ENCODE results near the gene ARHGEF1. TPM values are rescaled to one million over a fixed set of nuclear protein-coding genes. Genes with fewer than 3 reads are reported as not detected.
A peak's percentile ranks its signal among the peaks of the same experiment; 100 is the strongest.
"Not testable (repeated sequence)": the region's sequence is repeated elsewhere in the genome, so short reads cannot be mapped to it uniquely, and the experiment has no call there.

The ARHGEF1 gene
- polyA plus RNA-seq, 3 donors, result 39.4 to 131 (median 89.0) TPM

DNA sequence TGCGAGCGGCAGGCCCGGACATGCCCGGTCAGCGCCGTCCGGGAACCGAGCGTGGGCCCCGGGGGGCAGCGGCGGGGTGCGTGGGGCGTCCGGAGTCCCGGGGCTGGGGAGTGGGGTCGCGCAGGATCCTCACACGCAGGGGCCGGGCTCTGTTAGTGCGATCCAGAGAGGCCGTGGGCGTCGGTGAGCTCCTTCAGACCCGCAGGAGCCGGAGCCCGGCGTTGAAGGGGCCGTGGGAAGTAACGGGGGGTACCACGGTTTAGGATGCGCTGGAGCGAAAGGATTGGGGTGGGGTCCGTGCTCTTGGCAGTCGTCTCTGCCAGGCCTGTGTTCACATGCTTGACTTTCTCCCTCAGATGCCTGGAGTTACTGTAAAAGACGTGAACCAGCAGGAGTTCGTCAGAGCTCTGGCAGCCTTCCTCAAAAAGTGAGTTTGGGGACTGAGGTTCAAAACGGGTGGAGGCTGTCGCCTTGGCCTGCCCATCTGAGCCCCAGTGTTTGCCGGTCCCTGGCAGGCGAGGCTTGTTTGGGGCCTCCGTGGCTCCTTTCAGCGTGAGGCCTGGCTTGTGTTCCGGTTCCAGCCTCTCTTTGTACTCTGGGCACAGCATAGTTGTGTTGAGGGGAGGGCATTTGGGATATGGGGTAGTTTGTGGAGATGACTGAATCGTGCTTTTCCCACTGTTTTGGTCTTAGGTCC, 22.4 kb upstream of the ARHGEF1 start:
- WGBS, 3 donors, result 0 to 1% (median 0%) methylated on average over 42 to 45 of the region's 45 CpGs

GRCh38 chr19:41861116-41861768, 21.7 kb upstream of the ARHGEF1 start:
- 25 to 30% (median 30%) methylated on average over 9 of the region's 9 CpGs for WGBS, 3 donors
- H3K27ac ChIP-seq (ENCODE audit: low read depth, low read length), result no peak overlapping the region

More for the DNA sequence above, 22.4 kb upstream of the ARHGEF1 start:
- H3K27ac ChIP-seq (ENCODE audit: low read depth, low read length), result peak overlapping the region; percentile 71

DNA sequence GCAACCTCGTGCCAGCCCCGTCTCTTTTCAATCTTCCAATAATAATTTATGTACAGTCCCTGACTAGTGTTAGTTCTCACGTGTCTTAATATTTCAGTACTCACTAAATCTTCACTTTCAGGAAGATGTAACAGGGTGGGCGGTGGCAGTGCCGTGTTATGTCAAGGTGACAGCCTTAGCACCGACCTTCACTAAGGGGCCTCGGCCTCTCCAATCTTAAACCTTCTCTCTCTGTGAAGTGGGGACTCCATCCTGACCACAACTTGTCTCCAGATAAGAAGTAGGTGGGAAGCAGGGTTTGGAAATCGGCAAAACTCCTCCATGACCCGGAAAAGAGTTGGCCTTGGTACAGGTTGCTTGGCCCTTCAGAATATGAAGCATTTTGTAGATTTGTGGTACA, 21.1 kb upstream of the ARHGEF1 start:
- no peak overlapping the region for H3K27ac ChIP-seq (ENCODE audit: low read depth, low read length)
- 68 to 77% (median 70%) methylated on average over 9 of the region's 9 CpGs for WGBS, 3 donors

GRCh38 chr19:41862445-41862986, 20.5 kb upstream of the ARHGEF1 start:
- no peak overlapping the region for H3K27ac ChIP-seq (ENCODE audit: low read depth, low read length)
- 71 to 75% (median 72%) methylated on average over 2 of the region's 2 CpGs for WGBS, 3 donors

- no peak overlapping the region for H3K27ac ChIP-seq (ENCODE audit: low read depth, low read length)
- 73 to 88% (median 82%) methylated on average over 11 of the region's 11 CpGs for WGBS, 3 donors
Observed at GRCh38 chr19:41863209-41863931, 19.6 kb upstream of the ARHGEF1 start.

GRCh38 chr19:41864374-41864773, 18.6 kb upstream of the ARHGEF1 start:
- 82 to 89% (median 88%) methylated on average over 5 of the region's 5 CpGs for WGBS, 3 donors
- no peak overlapping the region for H3K27ac ChIP-seq (ENCODE audit: low read depth, low read length)

DNA sequence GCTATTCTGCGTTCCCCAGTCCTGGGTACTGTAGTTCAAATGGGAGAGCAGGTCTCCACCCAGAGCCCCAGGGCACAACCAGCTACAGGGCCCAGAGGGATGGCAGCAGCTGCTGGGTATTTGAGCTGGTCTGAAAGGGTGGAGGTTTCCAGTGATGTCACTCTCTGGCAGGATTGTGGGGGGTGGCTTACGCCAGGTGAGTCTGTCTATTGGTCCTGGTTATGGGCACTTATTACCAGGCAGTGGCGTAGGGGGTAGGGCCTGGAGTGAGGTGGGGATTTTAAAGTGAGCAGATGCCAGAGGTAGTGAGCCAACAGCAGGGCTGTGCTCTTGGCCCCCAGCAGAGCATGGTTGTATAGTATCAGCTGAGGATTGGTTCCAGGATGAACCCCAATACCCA, 16.7 kb upstream of the ARHGEF1 start:
- WGBS, 3 donors, result 93 to 95% (median 93%) methylated on average over 3 of the region's 3 CpGs
- no peak overlapping the region for H3K27ac ChIP-seq (ENCODE audit: low read depth, low read length)

DNA sequence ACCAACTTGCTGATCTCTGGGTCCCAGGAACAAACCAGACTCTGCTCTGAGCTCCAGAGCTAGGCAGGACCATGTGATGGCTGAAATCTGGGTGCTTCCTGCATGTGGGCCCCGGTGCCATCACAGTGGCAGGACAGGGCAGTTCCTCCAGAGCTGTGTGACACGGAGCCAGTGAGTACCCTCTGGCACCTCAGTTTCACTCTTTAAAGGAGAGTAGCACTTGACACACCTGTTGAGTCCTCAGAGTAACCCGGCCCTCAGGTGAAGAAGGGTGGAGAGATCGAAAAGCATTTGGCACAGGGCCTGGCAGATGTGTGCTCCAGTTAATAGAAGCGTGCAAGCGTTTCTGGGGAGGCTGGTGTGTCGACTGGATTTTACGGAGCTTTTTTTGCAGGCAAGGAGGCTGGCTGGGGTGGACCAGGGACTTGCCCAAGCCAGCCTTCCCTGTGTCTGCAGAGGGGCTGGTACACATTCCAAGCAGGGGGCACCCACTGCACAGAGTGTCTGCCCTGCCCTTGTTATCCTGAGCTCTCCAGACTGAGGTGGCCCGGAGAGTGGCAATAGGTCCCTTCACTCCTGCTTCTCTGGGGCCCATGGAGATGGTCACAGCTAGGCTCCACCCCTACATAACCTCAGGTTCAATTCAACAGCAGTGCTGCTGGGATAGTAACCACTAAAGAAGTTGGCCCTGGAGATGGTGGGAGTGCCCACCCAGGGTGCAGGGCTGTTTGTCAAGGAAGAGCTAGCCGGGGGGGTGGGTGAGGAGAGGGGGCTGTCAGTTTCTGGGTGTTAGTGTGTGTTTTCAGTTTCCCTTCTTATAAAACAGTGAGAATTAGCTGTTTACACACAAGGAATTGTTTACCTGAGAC, 14.6 kb upstream of the ARHGEF1 start:
- no peak overlapping the region for H3K27ac ChIP-seq (ENCODE audit: low read depth, low read length)
- 50 to 85% (median 80%) methylated on average over 10 of the region's 10 CpGs for WGBS, 3 donors

DNA sequence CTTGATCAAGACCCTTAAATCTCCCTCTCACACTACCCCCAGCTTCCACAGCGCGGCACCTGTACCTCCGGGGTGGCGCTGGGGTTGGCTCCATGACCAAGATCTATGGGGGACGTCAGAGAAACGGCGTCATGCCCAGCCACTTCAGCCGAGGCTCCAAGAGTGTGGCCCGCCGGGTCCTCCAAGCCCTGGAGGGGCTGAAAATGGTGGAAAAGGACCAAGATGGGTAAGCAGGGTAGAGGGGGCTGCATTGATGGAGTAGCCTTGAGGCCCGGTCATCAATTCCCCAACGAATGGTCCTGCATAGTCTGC, 14.0 kb upstream of the ARHGEF1 start:
- WGBS, 3 donors, result 80 to 87% (median 86%) methylated on average over 12 of the region's 12 CpGs
- no peak overlapping the region for H3K27ac ChIP-seq (ENCODE audit: low read depth, low read length)

GRCh38 chr19:41869374-41869955, 13.5 kb upstream of the ARHGEF1 start:
- 75 to 85% (median 83%) methylated on average over 13 of the region's 13 CpGs for WGBS, 3 donors
- H3K27ac ChIP-seq (ENCODE audit: low read depth, low read length), result no peak overlapping the region

GRCh38 chr19:41870401-41870873, 12.5 kb upstream of the ARHGEF1 start:
- 39 to 96% (median 58%) methylated on average over 3 of the region's 3 CpGs for WGBS, 3 donors
- H3K27ac ChIP-seq (ENCODE audit: low read depth, low read length), result no peak overlapping the region

DNA sequence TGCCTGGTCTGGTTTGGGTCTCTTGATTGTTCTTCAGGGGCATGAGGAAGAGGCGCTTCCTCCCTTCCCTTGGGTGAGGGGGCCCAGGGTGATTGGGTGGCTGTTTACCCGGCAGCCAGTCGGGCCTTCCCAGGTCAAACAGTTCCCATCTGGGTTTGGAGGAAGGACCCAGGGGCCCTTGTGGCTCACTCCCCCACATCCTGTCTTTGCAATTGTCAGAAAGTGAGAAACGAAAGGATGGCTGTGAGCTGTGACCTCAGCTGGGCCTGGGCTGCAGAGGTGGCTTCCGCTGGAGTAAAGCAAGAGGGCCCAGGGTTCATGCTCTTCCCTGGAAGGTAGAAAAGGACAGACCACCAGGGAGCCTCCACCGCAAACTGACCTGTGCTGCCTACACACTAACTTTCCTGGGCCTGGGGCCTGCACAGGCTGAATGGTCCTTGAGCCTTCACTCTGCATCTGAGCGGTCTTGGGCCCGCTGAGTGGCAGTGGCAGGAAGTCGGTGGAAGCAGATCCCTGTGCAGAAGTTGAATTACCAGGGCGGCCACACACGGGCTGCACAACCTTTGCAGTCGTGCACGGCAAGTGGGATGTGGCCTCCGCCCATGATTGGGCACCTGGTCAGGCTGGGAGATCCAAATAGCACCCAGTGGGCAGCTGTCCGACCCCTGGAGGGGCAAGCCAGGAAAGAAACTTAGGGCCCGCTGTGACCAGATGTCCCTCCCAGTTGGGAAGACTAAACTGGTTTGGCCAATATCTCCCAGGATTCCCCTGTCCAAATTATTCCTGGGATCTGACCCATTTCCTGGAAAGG, 11.2 kb upstream of the ARHGEF1 start:
- 45 to 69% (median 45%) methylated on average over 16 of the region's 16 CpGs for WGBS, 3 donors
- H3K27ac ChIP-seq (ENCODE audit: low read depth, low read length), result no peak overlapping the region

GRCh38 chr19:41872384-41872774, 10.6 kb upstream of the ARHGEF1 start:
- H3K27ac ChIP-seq (ENCODE audit: low read depth, low read length), result no peak overlapping the region
- WGBS, 3 donors, result 86 to 92% (median 88%) methylated on average over 12 of the region's 12 CpGs

DNA sequence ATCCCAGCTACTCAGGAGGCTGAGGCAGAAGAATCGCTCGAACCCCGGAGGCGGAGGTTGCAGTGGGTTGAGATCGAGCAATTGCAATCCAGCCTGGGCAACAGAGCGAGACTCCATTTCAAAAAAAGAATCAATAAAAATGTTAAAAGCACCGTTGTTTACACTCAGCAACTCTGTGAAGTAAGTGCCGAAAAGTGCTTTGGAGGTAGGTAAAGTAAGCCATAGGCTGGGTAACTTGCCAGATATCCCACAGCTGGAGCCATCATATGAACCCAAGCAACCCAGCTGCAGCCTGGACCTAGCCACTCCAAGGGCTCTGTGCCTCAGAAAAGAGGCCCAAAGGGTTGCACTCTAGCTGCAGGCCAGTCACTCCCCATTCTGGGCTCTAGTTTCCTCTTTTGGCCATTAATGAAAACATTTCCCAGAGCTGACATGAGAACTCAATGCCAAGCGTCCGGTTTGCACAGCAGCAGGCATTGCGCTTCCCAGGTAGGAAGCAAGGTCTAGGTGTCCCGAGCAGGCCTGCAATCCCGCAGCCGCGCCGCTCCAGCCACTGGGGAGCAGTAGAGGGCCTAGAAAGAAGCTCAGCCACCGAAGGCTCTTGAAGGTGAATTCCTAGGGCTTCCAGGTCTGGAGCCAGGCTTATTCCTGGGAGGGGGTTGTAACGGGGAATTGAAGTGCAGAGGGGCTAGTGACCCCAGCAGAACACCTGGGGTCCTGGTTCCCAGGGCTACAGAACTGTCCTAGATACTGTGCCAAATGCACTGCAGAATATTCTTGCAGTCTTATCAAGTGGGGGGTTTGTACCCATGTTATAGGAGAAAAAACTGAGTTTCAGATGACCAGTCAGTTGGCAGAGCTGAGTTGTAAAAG, 10.0 kb upstream of the ARHGEF1 start:
- no peak overlapping the region for H3K27ac ChIP-seq (ENCODE audit: low read depth, low read length)
- WGBS, 3 donors, result 37 to 54% (median 49%) methylated on average over 18 of the region's 18 CpGs

- H3K27ac ChIP-seq (ENCODE audit: low read depth, low read length), result not testable (repeated sequence)
- 73 to 84% (median 80%) methylated on average over 3 of the region's 3 CpGs for WGBS, 3 donors
Observed at GRCh38 chr19:41875973-41876372, 7.0 kb upstream of the ARHGEF1 start.

Measured in adipose tissue (tissue), 3 donors.